Tibial nerve (tissue), 4 donors: Measurements from ENCODE around the gene COX11. TPM values are rescaled to one million over a fixed set of nuclear protein-coding genes. Genes with fewer than 3 reads are reported as not detected.

Experiments used
- DNase-seq, 2 donors: peaks; one replicate each; pipeline ENCODE4 v3.0.0-alpha.2; 2019; ENCODE audit warnings: low spot score in 2 of 2
- H3K27ac ChIP-seq, 4 donors: fragments of 200-600 bp; sonication (generic) in 3 of 4; one replicate each; pipeline ENCODE4 v1.5.1; 2017 to 2019; ENCODE audit warnings: mild to moderate bottlenecking in 1 of 4
- H3K27me3 ChIP-seq, 2 donors: fragments of 200-600 bp; sonication (generic) in 1 of 2; one replicate each; pipeline versions ENCODE4 v1.5.1 to v1.6.0; 2017 to 2019
- H3K36me3 ChIP-seq, 3 donors: fragments of 200-600 bp; sonication (generic); one replicate each; pipeline ENCODE4 v1.5.1; 2018 to 2019
- H3K4me1 ChIP-seq, 4 donors: fragments of 200-600 bp; sonication (generic) in 3 of 4; one replicate each; pipeline ENCODE4 v1.5.1; 2017 to 2019
- H3K4me3 ChIP-seq, 4 donors: fragments of 200-600 bp; sonication (generic) in 3 of 4; one replicate each; pipeline ENCODE4 v1.5.1; 2017 to 2019; ENCODE audit warnings: mild to moderate bottlenecking in 1 of 4, moderate library complexity in 1 of 4
- H3K9me3 ChIP-seq, 4 donors: fragments of 200-600 bp; sonication (generic) in 3 of 4; one replicate each; pipeline ENCODE4 v1.5.1; 2017 to 2019
- EP300 ChIP-seq, 2 donors: sonication (generic); formaldehyde crosslinking; IDR thresholded peaks; one replicate each; pipeline ENCODE4 v1.6.1; 2017; ENCODE audit warnings: antibody characterized with exemption in 2 of 2, mild to moderate bottlenecking in 1 of 2
- POLR2A ChIP-seq, 2 donors: fragments of 450-650 bp; IDR thresholded peaks; one replicate each; pipeline ENCODE4 v1.6.1; 2017; ENCODE audit warnings: antibody characterized with exemption in 2 of 2, mild to moderate bottlenecking in 2 of 2, moderate library complexity in 2 of 2
- WGBS, 2 donors: methylation state at CpG; one replicate each; pipeline ENCODE4 v1.1.5; 2018; 5-methylcytosine and 5-hydroxymethylcytosine counted together
- total RNA-seq, 4 donors: library from RNA; depleted of rRNA; stranded (reverse); fragments of >200 nt; gene quantifications; one replicate each; pipeline ENCODE4 v1.1.0, GENCODE V29; 2016
- TF ChIP-seq, protein P1 (sequence below), 5 experiments: fragments of 200-600 bp in 3 of 5; fragments of 450-650 bp in 2 of 5; sonication (generic) in 3 of 5; IDR thresholded peaks; one replicate each; pipeline ENCODE4 v1.5.1; 2016 to 2019; ENCODE audit warnings: antibody characterized with exemption in 5 of 5, mild to moderate bottlenecking in 3 of 5, moderate library complexity in 2 of 5

The COX11 gene
- total RNA-seq, 4 donors from 2014 or later: 50.7 to 105 (median 81.1) TPM

DNA sequence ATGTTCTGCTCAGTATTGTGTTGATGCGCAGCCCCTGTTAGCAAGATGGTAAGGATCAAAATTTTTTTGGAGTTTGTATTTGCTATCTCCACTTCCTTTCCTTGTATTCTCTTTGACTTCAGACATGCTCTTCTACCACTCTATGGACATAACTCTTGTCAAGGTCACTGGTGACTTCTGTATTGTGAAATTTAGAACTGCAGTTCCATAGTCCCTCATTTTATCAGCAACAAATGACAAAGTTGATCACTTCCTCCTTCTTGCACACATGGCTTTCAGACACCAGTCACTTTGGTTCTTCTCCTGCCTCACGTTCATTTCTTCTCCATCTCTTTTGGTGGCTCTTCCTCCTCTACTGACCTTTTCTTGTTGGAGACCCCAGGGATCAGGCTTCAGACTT, 21.1 kb downstream of the COX11 start:
- WGBS, 2 donors: 94% methylated on average over 2 of the region's 2 CpGs
- H3K9me3 ChIP-seq: no peaks in the 10 kb centered on the region
- no peak for DNase-seq
- H3K27me3 ChIP-seq: no peaks in the 10 kb centered on the region
- H3K4me1 ChIP-seq: no peaks in the 10 kb centered on the region
- H3K4me3 ChIP-seq: no peak overlapping the region
- H3K27ac ChIP-seq: no peak overlapping the region
- TF ChIP-seq POLR2A (IDR thresholded peaks at IDR 0.05): no peak
- TF ChIP-seq, protein P1, sequence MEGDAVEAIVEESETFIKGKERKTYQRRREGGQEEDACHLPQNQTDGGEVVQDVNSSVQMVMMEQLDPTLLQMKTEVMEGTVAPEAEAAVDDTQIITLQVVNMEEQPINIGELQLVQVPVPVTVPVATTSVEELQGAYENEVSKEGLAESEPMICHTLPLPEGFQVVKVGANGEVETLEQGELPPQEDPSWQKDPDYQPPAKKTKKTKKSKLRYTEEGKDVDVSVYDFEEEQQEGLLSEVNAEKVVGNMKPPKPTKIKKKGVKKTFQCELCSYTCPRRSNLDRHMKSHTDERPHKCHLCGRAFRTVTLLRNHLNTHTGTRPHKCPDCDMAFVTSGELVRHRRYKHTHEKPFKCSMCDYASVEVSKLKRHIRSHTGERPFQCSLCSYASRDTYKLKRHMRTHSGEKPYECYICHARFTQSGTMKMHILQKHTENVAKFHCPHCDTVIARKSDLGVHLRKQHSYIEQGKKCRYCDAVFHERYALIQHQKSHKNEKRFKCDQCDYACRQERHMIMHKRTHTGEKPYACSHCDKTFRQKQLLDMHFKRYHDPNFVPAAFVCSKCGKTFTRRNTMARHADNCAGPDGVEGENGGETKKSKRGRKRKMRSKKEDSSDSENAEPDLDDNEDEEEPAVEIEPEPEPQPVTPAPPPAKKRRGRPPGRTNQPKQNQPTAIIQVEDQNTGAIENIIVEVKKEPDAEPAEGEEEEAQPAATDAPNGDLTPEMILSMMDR (IDR thresholded peaks at IDR 0.05): no peak
- TF ChIP-seq EP300 (IDR thresholded peaks at IDR 0.05): no peak
- peaks cover 0 to 11% (median 0%) of the 10 kb centered on the region in 3 donors for H3K36me3 ChIP-seq

DNA sequence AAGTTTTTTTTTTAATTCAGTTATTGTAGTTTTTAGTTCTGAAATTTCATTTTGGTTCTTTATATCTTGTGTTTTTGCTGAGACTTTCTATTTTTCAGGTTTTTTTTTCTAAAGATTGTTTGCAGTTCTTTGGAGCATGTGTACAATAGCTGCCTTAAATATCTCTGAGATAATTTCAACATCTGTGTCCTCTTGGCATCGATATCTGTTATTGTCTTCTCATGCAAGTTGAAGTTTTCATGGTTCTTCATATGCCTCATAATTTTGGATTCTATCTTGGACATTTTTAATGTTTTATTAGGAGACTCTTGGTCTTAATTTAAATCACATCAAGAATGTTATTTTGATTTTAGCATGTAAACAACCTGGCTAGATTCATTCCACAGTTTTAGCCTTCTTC, 22.8 kb downstream of the COX11 start:
- DNase-seq: no peak
- H3K27me3 ChIP-seq: no peaks in the 10 kb centered on the region
- 69 to 79% methylated on average over 1 of the region's 1 CpG for WGBS, 2 donors
- no peaks in the 10 kb centered on the region for H3K4me1 ChIP-seq
- TF ChIP-seq, protein P1 (IDR thresholded peaks at IDR 0.05): no peak
- no peak for TF ChIP-seq EP300 (IDR thresholded peaks at IDR 0.05)
- TF ChIP-seq POLR2A (IDR thresholded peaks at IDR 0.05): no peak
- H3K4me3 ChIP-seq: no peak overlapping the region
- no peaks in the 10 kb centered on the region for H3K36me3 ChIP-seq
- no peak overlapping the region for H3K27ac ChIP-seq
- no peaks in the 10 kb centered on the region for H3K9me3 ChIP-seq

DNA sequence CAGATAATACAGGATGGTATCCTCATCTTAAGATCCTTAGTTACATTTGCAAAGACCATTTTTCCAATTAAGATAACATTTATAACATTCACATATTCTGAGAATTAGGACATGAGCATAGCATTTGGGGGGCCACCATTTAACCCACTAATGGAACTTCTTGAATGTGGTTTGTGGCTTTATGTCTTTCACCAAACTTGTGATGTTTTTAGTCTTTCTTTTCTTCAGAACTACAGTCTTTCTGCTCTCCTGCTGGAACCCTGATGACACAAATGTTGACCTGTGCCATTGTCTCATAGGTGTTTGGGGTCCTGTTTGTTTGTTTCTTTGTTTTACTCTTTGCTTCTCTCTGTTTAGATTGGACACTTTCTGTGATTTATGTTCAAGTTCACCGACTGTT, 23.2 kb downstream of the COX11 start:
- DNase-seq: no peak
- Histone ChIP-seq H3K4me1 (no peaks in the 10 kb centered on the region), H3K27me3 (no peaks in the 10 kb centered on the region), H3K36me3 (no peaks in the 10 kb centered on the region), H3K27ac (no peak overlapping the region), H3K4me3 (no peak overlapping the region), H3K9me3 (no peaks in the 10 kb centered on the region)
- 47% methylated on average over 1 of the region's 1 CpG for WGBS, 2 donors
- no peak for TF ChIP-seq EP300 (IDR thresholded peaks at IDR 0.05)
- TF ChIP-seq, protein P1 (IDR thresholded peaks at IDR 0.05): no peak
- no peak for TF ChIP-seq POLR2A (IDR thresholded peaks at IDR 0.05)

DNA sequence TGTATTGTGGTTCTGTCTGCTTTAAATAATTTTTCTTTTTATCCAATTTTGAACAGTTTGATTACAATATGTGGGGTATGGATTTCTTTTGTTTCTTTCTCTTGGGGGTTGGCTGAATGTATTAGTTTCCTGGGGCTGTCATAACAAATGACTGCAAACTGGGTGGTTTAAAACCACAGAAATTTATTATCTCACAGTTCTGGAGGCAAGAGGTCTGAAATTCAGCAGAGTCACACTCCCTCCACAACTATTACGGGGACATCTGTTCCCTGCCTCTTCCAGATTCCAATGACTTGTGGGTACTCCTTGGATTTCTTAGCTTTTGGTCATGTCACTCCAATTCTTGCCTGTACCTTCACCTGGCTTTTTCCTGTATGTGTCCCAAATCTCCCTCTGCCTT, 23.7 kb downstream of the COX11 start:
- no peak for TF ChIP-seq EP300 (IDR thresholded peaks at IDR 0.05)
- TF ChIP-seq POLR2A (IDR thresholded peaks at IDR 0.05): no peak
- TF ChIP-seq, protein P1 (IDR thresholded peaks at IDR 0.05): no peak
- H3K27ac ChIP-seq: no peak overlapping the region
- H3K4me3 ChIP-seq: no peak overlapping the region
- no peaks in the 10 kb centered on the region for H3K36me3 ChIP-seq
- no peaks in the 10 kb centered on the region for H3K9me3 ChIP-seq
- H3K27me3 ChIP-seq: no peaks in the 10 kb centered on the region
- no peak for DNase-seq
- H3K4me1 ChIP-seq: no peaks in the 10 kb centered on the region
- WGBS, 2 donors: 75 to 79% methylated on average over 1 of the region's 1 CpG

DNA sequence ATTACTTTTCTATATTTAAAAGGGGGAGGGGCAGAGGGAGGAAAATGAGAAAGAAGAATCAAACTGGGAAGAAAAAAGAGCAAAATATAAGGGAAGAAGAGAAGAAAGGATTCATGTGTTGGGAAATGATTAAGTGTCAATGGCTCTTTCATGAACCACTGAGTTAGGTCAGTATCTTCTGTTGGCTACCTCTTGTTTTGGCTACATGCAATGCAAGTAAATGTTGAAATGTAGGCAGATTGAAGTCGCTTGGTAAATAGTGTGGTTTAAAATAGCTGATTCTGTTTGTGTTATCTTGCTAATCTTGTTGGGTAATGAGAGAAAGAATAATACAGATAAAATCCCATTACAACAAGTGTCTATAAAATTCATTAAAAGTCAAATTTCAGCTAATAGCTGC, 27.2 kb downstream of the COX11 start:
- Histone ChIP-seq H3K4me1 (no peaks in the 10 kb centered on the region), H3K4me3 (no peak overlapping the region), H3K36me3 (peaks cover 0 to 10% (median 0%) of the 10 kb centered on the region in 3 donors), H3K27ac (no peak overlapping the region), H3K27me3 (no peaks in the 10 kb centered on the region), H3K9me3 (no peaks in the 10 kb centered on the region)
- DNase-seq: no peak
- no peak for TF ChIP-seq EP300 (IDR thresholded peaks at IDR 0.05)
- no peak for TF ChIP-seq POLR2A (IDR thresholded peaks at IDR 0.05)
- TF ChIP-seq, protein P1 (IDR thresholded peaks at IDR 0.05): no peak
- 72 to 78% methylated on average over 1 of the region's 1 CpG for WGBS, 2 donors
